ENCODE data around the gene ICA1. TPM values are rescaled to one million over a fixed set of nuclear protein-coding genes. Genes with fewer than 3 reads are reported as not detected.

Gene ICA1
- total RNA-seq, 1 experiment from 2014 or later, result 28.8 TPM

DNA sequence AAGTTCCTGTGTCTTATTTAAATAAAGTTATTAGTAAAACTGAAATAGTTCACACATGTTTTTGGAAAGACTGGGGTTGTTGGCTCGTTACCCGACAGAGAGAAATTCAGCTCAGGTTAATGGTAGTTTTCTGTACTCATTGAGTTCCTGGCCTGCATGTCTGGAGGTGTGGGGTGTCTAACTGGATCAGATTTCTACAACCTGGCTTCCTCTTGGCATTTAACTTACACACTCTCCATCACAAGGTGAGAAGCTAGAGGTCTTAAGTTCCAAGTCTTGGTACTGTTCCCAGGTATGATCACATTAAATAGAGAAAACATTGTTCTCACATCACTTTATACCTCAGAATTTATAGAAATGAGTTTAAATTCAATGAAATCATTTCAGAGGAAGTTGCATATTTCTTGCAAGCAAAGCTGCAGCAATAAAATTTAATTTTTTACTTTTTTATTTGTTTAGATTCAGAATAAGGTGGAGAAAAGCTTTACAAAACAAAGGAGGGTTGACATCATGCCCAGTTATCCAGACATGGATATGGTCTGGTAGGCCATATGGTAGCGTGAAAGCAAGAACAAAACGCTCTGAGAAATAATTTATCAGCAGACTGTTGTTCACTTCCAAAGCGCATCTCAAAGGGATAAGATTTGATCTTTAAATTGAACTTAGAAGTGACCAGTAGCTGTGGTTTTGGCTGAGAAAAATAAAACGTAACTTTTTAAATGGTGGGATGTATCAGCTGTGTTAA, 172.8 kb downstream of the ICA1 start:
- H2BK120ac ChIP-seq (ENCODE audit: low read depth, low read length, poor library complexity, severe bottlenecking), result no peak overlapping the region
- H3K9ac ChIP-seq (ENCODE audit: extremely low read depth, insufficient read length, low read length), result no peak overlapping the region
- H3K23ac ChIP-seq (ENCODE audit: insufficient read length, low read depth, low read length), result no peak overlapping the region
- no peak overlapping the region for H2BK12ac ChIP-seq (ENCODE audit: insufficient read length, low read depth, low read length)
- H3K27me3 Mint-ChIP-seq (ENCODE audit: low read depth), result no peaks in the 10 kb centered on the region
- no peak overlapping the region for H2BK15ac ChIP-seq (ENCODE audit: low read depth, low read length)
- H3K4me3 Mint-ChIP-seq, result no peak overlapping the region
- H3K36me3 Mint-ChIP-seq (ENCODE audit: insufficient read depth in 1 of 3, low read depth in 3 of 3), result peaks cover 5 to 11% (median 8%) of the 10 kb centered on the region in 3 experiments; a peak in 6 of 7 replicates
- no peak overlapping the region for H3K14ac ChIP-seq (ENCODE audit: insufficient read depth, low read length)
- no peak overlapping the region for H4K8ac ChIP-seq (replicated peaks; ENCODE audit: insufficient read length, low read depth, low read length)
- H3K27ac Mint-ChIP-seq, result no peak overlapping the region
- 0 out of 2 replicates have a peak, but pooled peaks cover 2% of the 10 kb centered on the region for H3K4me1 ChIP-seq (ENCODE audit: insufficient read depth, low read length)
- no peaks in the 10 kb centered on the region for H3K9me3 ChIP-seq (ENCODE audit: control insufficient read depth, low read depth, low read length)
- no CpG with 5 or more reads among the region's 6 CpGs for WGBS (ENCODE audit: extremely low coverage, insufficient read length, low lambda C conversion rate)
- H2BK20ac ChIP-seq (ENCODE audit: low read depth, low read length, poor library complexity, severe bottlenecking), result no peak overlapping the region
- no peak overlapping the region for H3T11ph ChIP-seq (ENCODE audit: low read length)
- DNase-seq, result no peak
- no peaks in the 10 kb centered on the region for H3K23me2 ChIP-seq (ENCODE audit: insufficient read length, low read depth, low read length, poor library complexity, severe bottlenecking)
- H4K20me1 ChIP-seq (ENCODE audit: control insufficient read depth, insufficient read depth, insufficient read length), result no peaks in the 10 kb centered on the region
- no peaks in the 10 kb centered on the region for H3K27me3 ChIP-seq (ENCODE audit: insufficient read depth, low read length)
- no peak overlapping the region for H2AFZ ChIP-seq (ENCODE audit: low read length)
- TF ChIP-seq, protein P1, sequence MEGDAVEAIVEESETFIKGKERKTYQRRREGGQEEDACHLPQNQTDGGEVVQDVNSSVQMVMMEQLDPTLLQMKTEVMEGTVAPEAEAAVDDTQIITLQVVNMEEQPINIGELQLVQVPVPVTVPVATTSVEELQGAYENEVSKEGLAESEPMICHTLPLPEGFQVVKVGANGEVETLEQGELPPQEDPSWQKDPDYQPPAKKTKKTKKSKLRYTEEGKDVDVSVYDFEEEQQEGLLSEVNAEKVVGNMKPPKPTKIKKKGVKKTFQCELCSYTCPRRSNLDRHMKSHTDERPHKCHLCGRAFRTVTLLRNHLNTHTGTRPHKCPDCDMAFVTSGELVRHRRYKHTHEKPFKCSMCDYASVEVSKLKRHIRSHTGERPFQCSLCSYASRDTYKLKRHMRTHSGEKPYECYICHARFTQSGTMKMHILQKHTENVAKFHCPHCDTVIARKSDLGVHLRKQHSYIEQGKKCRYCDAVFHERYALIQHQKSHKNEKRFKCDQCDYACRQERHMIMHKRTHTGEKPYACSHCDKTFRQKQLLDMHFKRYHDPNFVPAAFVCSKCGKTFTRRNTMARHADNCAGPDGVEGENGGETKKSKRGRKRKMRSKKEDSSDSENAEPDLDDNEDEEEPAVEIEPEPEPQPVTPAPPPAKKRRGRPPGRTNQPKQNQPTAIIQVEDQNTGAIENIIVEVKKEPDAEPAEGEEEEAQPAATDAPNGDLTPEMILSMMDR (conservative IDR thresholded peaks at IDR 0.05), result no peak
- no peaks in the 10 kb centered on the region for H3K79me2 ChIP-seq (ENCODE audit: insufficient read depth, low read length)
- H3K4me1 Mint-ChIP-seq, result peaks cover 22% of the 10 kb centered on the region in 2 experiments
- no peak overlapping the region for H3K27ac ChIP-seq (ENCODE audit: insufficient read length, low read depth, low read length)
- no peak overlapping the region for H4K5ac ChIP-seq (ENCODE audit: insufficient read length, low read depth, low read length)
- H3K4ac ChIP-seq (ENCODE audit: low read depth, low read length), result no peak overlapping the region
- no peak overlapping the region for H3K4me2 ChIP-seq (ENCODE audit: insufficient read depth, insufficient read length, low read length)
- H2BK5ac ChIP-seq (ENCODE audit: insufficient read length, low read length), result no peak overlapping the region
- no peak overlapping the region for H3K18ac ChIP-seq (ENCODE audit: insufficient read length, low read depth, low read length)
- no peak overlapping the region for H2AK5ac ChIP-seq (ENCODE audit: insufficient read length, low read length)
- no peak overlapping the region for H3K56ac ChIP-seq (ENCODE audit: insufficient read length, low read depth, low read length)
- no peaks in the 10 kb centered on the region for H3K79me1 ChIP-seq (ENCODE audit: insufficient read depth, low read depth, low read length, poor library complexity, severe bottlenecking)
- H3K9me3 Mint-ChIP-seq, result peaks cover 0 to 3% of the 10 kb centered on the region in 2 experiments; a peak in 1 of 5 replicates
- no peak overlapping the region for H4K91ac ChIP-seq (ENCODE audit: insufficient read length, low read depth, low read length)

Measured in H9 (cell line).